Mucosa of rectum (tissue), 2 donors: ENCODE data around the gene MYLK.
A peak's percentile ranks its signal among the peaks of the same experiment; 100 is the strongest.

Experiments used
- H3K27ac ChIP-seq, 2 donors: one replicate each; pipeline ENCODE4 v1.7.0; 2013; ENCODE audit warnings: inconsistent platforms in 2 of 2, low read depth in 2 of 2, low read length in 2 of 2
- H3K27me3 ChIP-seq, 2 donors: one replicate each; pipeline ENCODE4 v1.7.0; 2013; ENCODE audit warnings: low read length in 2 of 2; ENCODE audit not compliant: control insufficient read depth in 2 of 2, insufficient read depth in 2 of 2
- H3K36me3 ChIP-seq, 2 donors: one replicate each; pipeline ENCODE4 v1.7.0; 2013; ENCODE audit warnings: low read length in 2 of 2; ENCODE audit not compliant: control insufficient read depth in 2 of 2, insufficient read depth in 2 of 2
- H3K4me1 ChIP-seq, 2 donors: one replicate each; pipeline ENCODE4 v1.7.0; 2013; ENCODE audit warnings: low read length in 2 of 2, mild to moderate bottlenecking in 1 of 2; ENCODE audit not compliant: control insufficient read depth in 2 of 2, insufficient read depth in 2 of 2
- H3K4me3 ChIP-seq, 2 donors: one replicate each; pipeline ENCODE4 v1.7.0; 2013; ENCODE audit warnings: low read length in 2 of 2
- H3K9ac ChIP-seq, 2 donors: one replicate each; pipeline ENCODE4 v1.7.0; 2013; ENCODE audit warnings: low read length in 2 of 2, low read depth in 1 of 2, mild to moderate bottlenecking in 1 of 2
- H3K9me3 ChIP-seq, 2 donors: one replicate each; pipeline ENCODE4 v1.7.0; 2013; ENCODE audit warnings: low read length in 2 of 2; ENCODE audit not compliant: control insufficient read depth in 2 of 2
- donor health status: healthy.
- donor health status: Normal muscosa, but diverticular disease.

MYLK gene

DNA sequence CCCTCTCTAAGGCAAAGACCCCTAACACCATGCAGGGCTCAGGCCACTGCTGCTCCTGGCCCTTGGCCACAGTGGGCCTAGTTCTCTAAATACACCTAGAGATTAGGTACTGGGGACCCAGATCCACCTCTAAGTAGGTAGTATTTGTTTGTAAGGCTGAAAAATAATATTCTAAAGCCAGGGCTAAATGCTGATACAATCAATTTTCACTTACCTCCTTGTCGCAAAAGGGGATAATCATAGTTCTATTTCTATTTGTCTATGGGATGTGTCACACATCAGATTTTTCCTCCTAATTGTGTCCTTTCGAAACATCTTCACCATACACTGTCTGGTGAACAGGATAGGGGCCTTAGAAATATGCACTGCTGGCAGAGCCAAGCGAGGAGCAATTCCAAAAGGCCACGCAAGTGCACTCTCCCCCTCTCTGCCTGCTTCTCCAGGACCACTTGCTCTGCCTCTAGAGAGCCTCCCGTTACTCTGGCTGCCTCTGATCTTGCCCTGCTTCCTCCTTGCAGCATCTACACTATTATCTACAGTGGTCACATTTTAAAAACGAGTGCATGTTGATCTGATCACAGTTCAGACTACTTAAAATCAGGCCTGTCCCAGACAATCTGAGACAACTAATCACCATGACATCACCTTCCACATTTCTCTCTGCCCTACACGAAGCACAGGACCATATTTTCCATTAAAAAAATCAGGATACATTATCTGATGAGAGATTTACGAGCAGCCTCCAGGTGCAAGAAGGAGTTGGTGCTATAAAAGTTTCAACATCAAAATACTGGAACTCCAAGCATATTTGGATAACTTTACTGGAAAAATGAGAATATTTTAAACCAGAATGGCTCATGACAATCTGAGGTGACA lies 115.4 kb downstream of the MYLK start:
- Histone ChIP-seq H3K27ac (no peak overlapping the region), H3K4me3 (no peak overlapping the region), H3K36me3 (no peaks in the 10 kb centered on the region), H3K27me3 (no peaks in the 10 kb centered on the region), H3K9ac (no peak overlapping the region), H3K9me3 (no peaks in the 10 kb centered on the region), H3K4me1 (peaks cover 3 to 11% of the 10 kb centered on the region in 2 donors)

DNA sequence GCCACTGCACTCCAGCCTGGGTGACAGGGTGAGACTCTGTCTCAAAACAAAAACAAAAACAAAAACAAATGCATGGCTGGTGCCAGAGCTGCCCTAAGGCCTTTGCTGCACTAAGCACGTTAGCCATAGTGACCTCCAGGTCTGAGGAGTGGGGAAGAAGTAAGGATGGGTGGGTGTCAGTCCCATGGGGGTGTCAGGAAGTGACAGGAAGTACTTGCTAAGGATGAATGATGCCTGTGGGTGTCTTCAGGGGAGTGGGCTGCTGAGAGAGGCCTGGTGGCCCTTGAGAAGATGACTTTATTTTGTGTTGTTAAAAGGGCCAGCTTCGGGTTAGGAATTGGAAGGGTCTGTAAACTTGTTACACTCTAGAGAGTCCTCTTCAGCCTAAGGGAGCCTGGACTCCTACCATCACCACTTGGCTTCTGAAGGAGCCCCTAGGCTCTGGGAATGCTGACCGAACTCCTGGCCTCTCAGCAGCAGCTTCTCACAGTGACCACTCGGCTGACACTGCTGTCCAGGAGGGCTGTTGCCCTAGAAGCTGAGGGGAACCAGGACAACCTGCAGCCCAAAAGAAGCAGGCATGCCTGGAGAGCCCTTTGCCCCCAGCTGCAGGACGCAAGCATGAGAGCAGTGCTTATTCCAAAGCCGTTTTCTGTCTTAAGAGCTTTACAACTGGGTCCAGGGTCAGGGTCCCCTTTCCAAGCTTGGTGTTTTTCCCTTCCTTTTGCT lies 116.4 kb downstream of the MYLK start:
- Histone ChIP-seq H3K27ac (no peak overlapping the region), H3K27me3 (no peaks in the 10 kb centered on the region), H3K9me3 (no peaks in the 10 kb centered on the region)

DNA sequence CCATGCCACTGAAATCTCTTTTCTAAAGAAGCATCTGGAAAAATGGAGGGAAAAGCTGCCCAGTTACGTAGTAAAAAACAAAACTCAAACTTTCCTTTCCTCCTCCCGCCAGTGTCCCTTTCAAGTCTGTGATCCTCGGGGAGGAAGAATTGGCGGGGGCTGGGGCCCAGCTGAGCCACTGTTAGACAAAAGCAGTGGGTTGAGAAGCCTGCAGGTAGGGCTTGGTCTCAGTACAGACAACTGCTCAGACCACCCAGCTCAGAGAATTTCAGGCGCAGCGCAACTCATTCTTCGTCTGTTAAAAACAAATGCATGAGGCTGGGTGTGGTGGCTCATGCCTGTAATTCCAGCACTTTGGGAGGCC lies 117.1 kb downstream of the MYLK start:
- H3K4me1 ChIP-seq: peaks cover 3 to 11% of the 10 kb centered on the region in 2 donors
- no peaks in the 10 kb centered on the region for H3K27me3 ChIP-seq
- no peak overlapping the region for H3K4me3 ChIP-seq
- H3K27ac ChIP-seq: no peak overlapping the region
- H3K9ac ChIP-seq: no peak overlapping the region
- H3K36me3 ChIP-seq: no peaks in the 10 kb centered on the region
- no peaks in the 10 kb centered on the region for H3K9me3 ChIP-seq

More for the DNA sequence above, 116.4 kb downstream of the MYLK start:
- H3K4me1 ChIP-seq: peaks cover 3 to 11% of the 10 kb centered on the region in 2 donors
- H3K9ac ChIP-seq: no peak overlapping the region
- no peak overlapping the region for H3K4me3 ChIP-seq
- H3K36me3 ChIP-seq: no peaks in the 10 kb centered on the region

DNA sequence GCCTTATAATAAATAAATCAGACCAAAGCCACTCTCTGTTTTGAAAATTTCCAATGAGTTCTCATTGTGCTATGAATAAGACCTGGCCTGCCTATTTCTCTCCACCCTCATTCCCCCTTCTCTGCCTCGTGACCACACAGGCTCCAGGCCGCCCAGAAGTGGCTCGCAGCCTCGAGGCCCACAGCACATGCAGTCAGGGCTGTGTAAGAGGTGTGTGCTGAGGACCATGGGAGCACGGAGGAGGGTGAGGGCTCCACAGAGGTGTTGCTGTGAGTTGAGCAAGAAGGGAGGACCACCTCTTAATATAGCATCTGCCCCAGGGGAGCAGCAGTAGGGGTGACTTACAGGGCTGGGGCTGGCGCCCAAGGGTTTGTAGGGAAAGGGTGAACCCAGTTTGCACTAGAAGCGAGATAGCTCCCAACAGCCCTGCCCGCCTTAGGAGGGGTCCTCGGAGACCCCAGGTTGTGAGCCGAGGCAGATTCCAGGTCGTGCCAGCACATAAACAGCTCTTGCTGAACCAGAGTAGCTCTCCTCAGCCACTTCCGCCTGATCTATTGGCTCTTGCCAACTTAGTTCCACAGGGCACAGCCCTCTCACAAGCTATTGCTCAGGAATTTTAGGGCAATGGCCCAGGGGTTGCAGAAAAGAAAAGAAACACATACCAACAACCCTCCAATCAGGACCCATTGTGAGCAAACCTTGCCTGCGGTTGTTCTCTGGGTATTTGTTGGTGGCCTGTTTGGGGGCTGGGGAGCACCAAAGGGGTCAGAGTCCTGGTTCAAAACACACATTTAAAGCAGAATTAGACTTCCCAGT lies 117.7 kb downstream of the MYLK start:
- Histone ChIP-seq H3K27me3 (no peaks in the 10 kb centered on the region), H3K4me3 (no peak overlapping the region), H3K9ac (no peak overlapping the region), H3K4me1 (peaks cover 3 to 11% of the 10 kb centered on the region in 2 donors), H3K27ac (no peak overlapping the region), H3K36me3 (no peaks in the 10 kb centered on the region), H3K9me3 (no peaks in the 10 kb centered on the region)

DNA sequence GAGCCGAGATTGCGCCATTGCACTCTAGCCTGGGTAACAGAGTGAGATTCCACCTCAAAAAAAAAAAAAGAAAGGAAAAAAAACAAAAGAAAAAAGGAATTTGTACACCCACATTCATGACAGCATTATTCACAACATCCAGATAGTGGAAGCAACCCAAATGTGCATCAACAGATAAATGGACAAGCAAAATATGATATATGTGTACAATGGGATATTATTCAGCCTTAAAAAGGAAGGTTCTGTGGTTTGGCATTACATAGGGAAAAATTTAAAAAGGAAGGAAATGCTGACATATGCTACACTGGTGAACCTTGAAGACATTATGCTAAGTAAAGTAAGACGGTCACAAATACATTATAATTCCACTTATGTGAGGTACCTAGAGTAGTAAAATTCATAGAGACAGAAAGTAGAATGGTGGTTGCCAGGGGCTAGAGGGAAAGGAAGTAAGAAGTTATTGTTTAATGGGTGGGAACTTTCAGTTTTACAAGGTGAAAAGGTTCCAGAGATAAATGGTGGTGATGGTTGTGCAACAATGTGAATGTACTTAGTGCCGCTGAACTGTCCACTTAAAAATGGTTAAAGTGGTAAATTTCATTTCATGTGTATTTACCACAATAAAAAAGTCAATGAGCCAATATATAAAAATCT lies 118.5 kb downstream of the MYLK start:
- no peak overlapping the region for H3K4me3 ChIP-seq
- no peak overlapping the region for H3K9ac ChIP-seq
- no peaks in the 10 kb centered on the region for H3K36me3 ChIP-seq
- peak overlapping the region in 1 of 2 donors; percentile 32 for H3K27ac ChIP-seq
- no peaks in the 10 kb centered on the region for H3K9me3 ChIP-seq
- no peaks in the 10 kb centered on the region for H3K27me3 ChIP-seq
- peaks cover 3 to 11% of the 10 kb centered on the region in 2 donors for H3K4me1 ChIP-seq

DNA sequence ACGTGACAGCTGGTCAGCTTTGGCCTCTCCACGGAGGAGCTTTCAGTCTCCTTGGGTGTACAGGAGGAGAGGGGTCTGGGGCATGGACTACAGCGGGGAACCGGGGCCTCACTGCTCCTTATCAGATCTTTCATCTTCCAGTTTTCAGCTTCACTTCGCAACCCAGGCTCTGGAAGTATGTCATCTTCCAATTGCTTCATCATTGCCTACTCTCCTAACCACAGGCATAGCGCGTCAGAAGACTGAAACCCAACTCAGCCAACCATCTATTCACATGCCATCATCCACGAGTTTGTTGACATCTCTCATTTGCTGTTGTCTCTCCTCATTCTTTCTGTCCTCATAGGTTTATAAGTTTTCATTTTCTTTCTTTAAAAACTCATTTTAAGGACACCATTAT lies 119.5 kb downstream of the MYLK start:
- Histone ChIP-seq H3K27me3 (no peaks in the 10 kb centered on the region), H3K9me3 (no peaks in the 10 kb centered on the region), H3K27ac (no peak overlapping the region), H3K36me3 (no peaks in the 10 kb centered on the region), H3K9ac (no peak overlapping the region), H3K4me1 (peaks cover 3 to 11% of the 10 kb centered on the region in 2 donors), H3K4me3 (no peak overlapping the region)

DNA sequence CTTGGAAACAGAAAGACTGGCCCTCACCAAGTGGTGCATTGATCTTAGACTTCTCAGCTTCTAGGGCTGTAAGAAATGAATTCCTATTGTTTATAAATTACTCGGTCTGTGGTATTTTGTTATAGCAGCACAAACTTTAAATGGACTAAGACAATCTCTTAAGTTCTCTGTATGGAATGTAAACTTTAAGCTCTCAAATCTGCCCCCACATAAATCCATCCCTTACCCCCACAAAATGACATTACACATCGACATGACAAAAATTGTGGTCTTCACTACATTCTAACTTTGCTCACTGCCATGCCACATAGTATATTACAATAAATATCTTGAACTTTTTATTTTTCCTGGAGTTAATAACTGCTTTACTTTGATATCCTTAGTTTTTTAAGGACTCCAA lies 121.3 kb downstream of the MYLK start:
- H3K27ac ChIP-seq: no peak overlapping the region
- H3K4me1 ChIP-seq: peaks cover 8 to 17% of the 10 kb centered on the region in 2 donors
- no peaks in the 10 kb centered on the region for H3K27me3 ChIP-seq
- H3K9ac ChIP-seq: no peak overlapping the region
- no peaks in the 10 kb centered on the region for H3K9me3 ChIP-seq
- H3K4me3 ChIP-seq: no peak overlapping the region
- no peaks in the 10 kb centered on the region for H3K36me3 ChIP-seq

DNA sequence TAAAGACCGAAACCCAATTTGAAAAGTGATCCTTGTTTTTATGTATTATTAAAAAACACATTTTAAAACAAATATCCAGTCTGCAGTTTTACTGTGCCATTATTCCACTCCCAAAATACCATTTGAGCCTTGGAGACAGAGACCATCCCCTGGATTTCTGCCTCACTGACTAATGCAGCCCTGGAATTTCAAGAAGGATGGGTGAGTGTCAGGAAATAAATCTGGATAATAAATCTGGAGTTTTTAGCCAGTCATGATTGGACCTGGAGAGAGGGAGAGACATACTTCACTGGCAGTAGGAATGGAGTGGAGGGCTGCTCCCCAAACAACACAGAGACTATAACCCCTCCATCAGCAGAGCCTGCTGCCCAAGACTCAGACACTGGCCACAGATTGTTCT lies 123.3 kb downstream of the MYLK start:
- H3K27me3 ChIP-seq: no peaks in the 10 kb centered on the region
- H3K9me3 ChIP-seq: no peaks in the 10 kb centered on the region
- H3K36me3 ChIP-seq: no peaks in the 10 kb centered on the region
- no peak overlapping the region for H3K27ac ChIP-seq
- H3K4me3 ChIP-seq: no peak overlapping the region
- peaks cover 9 to 31% of the 10 kb centered on the region in 2 donors for H3K4me1 ChIP-seq
- no peak overlapping the region for H3K9ac ChIP-seq

DNA sequence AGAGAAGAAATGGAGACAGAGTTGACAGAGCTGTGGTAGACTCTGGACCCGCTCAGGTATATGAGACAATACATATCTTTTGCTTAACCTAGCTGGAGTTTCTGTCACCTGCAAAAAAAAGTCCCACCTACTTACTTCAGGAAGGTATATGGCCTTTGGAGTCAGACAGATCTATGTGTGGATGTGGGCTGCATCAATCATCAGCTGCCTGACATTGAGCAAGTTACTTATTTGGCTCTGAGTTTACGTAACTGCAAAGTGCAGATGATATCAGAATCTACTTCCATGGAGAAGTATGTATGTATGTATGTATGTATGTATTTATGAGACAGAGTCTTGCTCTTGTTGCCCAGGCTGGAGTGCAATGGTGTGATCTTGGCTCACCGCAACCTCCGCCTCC lies 124.3 kb downstream of the MYLK start:
- Histone ChIP-seq H3K36me3 (no peaks in the 10 kb centered on the region), H3K9ac (no peak overlapping the region), H3K4me3 (no peak overlapping the region), H3K27ac (no peak overlapping the region), H3K27me3 (no peaks in the 10 kb centered on the region), H3K9me3 (no peaks in the 10 kb centered on the region), H3K4me1 (peaks cover 11 to 36% of the 10 kb centered on the region in 2 donors)
